GM21576 (cell line): ENCODE results near the gene PRKRA.
"Not testable (repeated sequence)": the region's sequence is repeated elsewhere in the genome, so short reads cannot be mapped to it uniquely, and the experiment has no call there.

Source experiments
- ATAC-seq: cut with Tn5 transposase; IDR thresholded peaks from one replicate; pipeline ENCODE4 v1.9.1; 2021; ENCODE audit warnings: mild to moderate bottlenecking, moderate library complexity; ENCODE audit not compliant: unreplicated experiment

Gene PRKRA

DNA sequence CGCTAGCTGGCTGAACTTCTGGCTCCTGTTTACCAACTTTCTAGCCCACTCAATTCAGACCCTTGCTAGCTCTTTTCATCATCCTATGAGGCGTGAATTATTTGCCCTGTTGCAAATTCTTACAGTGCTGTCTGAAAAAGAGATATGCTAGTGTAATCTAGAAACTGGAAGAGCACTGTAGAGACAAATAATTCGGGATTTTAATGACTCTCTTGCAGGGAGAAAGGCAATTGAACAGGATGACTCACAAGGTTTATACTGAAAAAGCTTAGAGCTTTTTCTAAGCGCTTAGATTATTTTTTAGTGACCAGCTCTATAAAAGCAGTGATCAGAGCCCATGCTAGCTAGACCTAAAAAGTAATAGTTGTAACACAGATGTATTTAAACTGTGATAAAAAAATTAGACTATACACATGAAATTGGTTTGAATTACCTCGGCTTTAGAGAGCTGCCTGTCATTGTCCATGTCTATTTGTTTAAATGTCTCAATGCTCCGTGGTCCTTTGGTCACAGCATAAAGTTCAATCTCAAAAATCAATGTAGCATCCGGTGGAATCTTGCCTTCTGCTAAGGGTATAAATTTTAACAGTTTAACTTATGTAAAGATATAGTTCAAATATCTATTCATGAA lies 18.4 kb upstream of the PRKRA start:
- no peak for ATAC-seq

DNA sequence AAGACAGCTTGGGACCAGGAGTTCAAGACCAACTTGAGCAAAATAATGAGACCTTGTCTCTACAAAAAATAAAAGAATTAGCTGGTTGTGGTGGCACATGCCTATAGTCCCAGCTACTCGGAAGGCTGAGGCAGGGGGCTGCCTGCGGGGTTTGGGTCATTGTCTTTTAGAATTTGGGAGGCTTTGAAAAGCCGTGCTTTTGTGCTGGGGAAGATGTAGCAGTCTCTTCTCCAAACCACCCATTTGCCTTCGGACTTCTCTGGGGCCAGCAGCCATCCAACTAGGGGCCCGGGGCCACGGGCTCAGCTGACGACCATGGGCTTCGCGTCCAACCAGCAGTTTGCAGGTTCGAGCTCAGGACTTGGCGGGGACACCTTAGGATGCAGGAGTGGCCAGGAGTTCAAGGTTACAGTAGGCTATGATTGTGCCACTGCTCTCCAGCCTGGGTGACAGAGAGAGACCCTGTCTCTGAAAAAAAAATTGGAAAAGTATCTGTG lies 6.5 kb upstream of the PRKRA start:
- no peak for ATAC-seq

DNA sequence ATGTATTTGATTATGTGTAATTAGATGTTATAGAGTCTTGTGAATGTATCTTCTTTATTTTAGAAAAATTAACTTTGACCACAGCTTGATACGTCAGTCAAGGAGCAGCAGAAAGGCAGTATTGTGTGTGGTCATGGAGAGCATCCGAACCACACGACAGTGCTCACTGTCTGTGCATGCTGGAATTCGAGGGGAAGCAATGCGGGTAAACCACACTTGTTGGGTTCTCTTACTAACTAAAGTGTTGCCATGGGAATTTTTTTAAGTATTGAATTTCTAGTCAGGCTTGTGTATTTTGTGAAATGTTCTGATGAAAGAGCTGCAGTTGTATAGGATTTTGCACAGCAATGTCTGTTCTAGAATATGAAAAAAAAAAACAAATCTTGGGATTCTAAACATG lies 5.0 kb upstream of the PRKRA start:
- no peak for ATAC-seq

DNA sequence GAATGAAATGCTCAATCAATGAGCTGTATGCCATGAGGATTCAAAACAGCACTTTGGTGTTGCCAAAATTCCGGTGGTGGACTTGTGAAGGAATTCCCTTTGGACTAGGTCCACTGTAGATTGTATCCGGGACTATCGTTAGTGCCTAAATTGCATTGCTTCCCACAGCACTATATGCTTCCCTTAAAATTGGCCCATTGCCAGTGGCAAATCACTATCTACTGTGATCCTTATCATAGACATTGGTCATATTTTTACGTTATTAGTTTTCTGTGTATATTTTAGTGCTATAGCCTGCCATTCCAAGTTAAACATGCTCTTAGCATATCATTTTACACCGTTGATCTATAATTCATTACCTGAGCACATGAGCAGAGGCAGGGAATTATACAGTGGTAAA lies 1.9 kb upstream of the PRKRA start:
- no peak for ATAC-seq

DNA sequence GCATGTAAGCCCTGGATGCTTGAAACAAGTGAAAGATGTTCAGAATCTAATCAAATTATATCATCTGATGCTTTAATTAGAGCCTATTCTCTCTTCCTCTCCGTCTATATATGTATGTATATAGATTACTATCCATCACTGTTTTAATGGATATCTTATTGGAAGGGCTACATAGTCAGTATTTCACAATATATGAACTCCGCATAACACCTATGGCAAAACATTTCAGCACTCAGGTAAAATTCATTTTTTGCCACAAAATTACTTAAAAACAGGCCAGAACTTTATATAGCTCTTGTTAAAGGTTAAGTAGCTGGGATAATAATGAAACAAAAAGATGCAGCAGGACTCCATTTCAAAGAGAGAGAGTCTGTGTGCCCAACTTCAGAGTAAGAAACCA lies 1.4 kb upstream of the PRKRA start:
- ATAC-seq, result no peak

DNA sequence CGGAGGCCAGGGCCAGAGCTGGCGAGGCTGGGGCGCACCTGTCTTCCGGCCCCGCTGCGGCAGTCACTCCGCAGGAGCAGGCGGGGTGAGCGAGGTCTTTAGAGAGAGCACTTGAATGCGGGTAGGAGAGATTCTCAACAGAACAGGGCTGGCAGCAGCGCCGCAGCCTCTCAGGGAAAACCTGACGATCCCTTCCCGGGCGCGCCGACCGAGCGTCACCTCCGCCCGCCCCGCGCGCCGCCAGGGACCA lies 526 bp downstream of the PRKRA start:
- peak; percentile 38 for ATAC-seq

DNA sequence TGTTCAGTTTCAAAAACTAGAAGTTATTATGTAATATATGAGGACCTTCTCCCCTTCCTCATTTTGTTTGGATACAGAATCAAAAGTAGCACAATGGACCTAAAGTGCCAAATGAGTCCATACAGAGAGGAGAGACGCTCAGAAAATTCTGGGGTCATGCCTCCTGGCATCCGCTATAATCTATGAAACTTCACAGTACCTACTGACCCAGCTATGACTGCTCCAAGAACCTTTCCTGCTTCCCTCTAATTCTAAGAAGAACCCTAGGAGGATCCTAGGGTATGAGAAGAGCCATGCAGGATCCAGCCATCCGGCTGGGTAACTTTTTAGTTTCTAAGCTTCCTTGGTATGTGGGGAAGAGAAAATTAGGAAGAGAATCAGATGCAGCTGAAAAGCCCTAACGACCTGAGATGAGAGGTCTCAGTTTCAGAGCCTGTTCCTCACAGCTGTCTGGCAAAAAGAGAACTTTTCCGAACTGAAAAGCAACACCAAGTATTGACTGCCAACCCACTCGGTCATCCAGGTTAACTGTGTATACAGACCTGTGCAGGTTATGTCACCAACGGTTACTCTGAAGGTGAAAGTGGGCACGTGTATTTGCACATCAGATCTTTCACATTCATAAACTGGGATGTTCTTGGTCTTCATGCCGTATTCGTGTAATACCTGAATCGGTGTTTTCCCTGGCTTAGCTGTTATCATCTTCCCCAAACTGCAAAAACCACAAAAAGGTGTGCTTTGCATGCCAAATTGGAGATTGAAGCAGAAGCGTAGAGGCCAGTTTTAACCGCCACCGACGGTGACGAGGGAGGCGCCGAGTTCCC lies 1.1 kb downstream of the PRKRA start:
- ATAC-seq, result peak; percentile 7

DNA sequence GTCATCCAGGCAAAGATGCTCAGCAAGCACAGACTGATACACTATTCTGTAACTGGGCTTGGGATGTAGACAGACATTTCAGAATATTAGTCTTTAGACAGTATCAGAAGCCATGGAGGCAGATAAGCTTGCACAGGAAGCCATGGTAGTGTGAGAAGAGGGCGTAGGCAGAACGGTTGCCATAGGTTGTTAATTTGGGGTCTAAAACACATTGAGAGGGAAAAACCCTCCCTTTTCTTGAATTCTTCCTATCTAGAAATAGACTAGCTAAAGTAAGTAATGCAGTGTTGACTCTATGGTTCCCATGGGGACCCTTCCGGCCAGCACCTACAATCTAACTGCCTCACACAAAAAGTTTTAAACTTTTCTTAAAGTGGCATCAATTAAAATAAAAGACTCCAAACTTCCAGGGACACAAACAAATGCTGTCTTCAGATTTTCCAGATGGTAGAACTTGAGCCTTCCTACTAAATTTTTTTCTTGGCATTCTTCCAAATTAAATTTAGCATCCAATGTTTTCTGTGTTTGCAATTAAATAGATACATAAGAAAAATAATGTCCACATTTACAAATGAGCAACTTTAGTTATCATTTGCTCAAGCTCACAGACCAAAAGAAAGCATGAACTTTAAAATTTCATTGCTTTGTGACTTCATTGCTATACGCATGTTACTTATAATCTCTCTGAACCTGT lies 1.9 kb downstream of the PRKRA start:
- no peak for ATAC-seq

DNA sequence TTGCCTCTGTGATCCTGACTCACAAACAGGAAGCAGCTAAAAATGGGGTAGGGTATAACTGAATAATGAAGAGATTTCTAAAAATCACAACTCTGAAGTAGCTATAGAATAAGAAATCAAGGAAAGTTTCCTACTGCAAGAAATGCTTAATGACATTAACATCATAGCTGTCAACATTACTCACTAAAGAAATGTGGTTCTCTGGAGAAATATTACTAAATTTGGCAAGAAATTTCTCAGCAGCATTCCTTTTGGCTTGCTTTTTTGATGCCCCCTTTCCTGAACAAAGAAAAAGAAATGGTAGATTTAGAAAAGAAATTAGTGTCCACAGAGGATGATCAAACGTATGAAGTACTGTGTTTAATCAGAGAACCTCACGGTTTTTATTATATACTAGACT lies 9.5 kb downstream of the PRKRA start:
- ATAC-seq, result no peak

DNA sequence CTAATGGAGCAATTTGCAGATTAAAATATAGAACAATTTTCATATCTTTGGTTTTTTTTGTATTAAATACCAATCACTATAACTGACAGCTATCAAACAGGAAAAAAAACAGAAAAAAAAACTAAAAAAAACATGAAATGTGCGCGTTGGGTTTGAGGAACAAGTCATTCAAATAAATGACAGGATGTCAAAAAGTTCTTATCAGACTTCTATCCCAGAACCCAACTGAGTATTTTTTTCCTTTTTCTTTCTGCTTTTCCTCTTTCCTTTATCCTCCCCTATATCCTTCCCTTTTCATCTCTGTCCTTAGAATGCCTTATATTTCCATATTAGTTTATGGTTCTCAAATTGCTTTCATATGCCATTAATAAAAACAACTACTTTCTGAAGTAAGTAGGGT lies 14.3 kb downstream of the PRKRA start:
- no peak for ATAC-seq

DNA sequence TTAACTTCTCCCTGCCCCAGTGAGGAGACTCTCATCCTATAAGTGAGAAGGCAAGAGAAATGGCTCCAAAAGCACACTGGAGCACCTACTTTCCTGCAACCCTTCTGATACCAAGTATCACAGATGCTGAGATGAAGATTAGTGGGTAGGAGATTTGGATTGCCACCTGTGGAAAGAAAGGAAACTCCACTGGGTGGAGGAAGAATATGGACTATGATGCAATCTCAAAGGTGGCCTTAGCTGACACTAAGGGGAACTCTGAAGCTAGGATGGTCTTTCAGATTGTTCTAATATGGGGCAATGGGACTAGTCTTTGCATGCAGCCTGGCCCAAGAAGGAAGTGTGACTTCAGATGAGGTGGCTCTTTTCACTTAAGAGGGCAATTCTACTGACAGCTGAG lies 21.6 kb downstream of the PRKRA start:
- ATAC-seq, result no peak

DNA sequence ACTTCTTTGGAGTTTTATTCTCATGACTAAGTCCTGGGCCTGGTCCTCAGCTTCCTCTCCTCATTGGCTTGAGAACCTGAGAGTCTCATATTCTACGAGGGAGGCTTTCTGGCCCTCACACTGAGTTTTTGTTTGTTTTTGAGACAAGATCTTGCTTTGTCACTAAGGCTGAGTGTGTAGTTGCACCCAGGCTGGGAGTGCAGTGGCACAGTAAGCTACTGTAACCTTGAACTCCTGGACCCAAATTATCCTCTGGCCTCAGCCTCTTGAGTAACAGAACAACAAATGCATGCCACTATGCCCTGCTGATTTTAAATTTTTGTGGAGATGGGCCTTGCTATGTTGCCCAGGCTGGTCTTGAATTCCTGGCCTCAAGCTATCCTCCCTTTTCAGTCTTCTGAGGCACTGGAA lies 22.6 kb downstream of the PRKRA start:
- ATAC-seq, result no peak

DNA sequence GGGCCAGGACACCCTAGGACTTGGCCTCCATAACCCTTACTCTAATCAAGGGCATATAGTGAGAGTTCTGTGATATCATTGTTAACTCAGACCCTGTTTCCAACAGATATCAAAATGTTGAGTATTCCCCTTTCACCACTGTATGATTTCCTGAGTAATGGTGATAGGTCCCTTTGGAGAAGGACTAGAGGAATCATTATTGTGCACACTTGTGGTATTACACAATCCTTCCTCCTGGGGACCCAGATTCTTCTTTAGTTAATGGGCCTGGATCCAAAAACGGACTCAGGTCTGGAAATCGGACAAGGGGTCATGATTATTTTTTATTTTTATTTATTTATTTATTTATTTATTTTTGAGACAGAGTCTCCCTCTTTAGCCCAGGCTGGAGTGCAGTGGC lies 23.5 kb downstream of the PRKRA start:
- ATAC-seq, result no peak

DNA sequence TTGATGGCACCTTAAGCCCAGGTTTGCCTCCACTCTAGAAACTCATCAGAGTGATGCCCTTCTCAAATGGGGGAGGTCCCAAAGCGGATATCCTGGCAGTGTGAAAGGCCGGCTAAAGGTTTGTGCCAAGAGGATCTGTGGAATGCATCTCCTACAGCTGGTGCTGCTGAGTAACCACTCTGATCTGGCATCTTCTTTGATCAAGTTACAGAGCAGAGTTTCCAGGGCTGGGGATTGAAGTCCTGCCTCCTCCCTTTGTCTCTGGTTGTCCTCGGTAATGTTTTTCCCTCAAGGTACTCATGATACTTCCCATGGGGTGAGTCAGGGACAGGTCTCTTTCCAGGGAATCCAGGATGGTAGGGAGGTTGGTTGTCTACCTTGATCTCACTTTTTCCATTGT lies 24.6 kb downstream of the PRKRA start:
- ATAC-seq, result no peak

DNA sequence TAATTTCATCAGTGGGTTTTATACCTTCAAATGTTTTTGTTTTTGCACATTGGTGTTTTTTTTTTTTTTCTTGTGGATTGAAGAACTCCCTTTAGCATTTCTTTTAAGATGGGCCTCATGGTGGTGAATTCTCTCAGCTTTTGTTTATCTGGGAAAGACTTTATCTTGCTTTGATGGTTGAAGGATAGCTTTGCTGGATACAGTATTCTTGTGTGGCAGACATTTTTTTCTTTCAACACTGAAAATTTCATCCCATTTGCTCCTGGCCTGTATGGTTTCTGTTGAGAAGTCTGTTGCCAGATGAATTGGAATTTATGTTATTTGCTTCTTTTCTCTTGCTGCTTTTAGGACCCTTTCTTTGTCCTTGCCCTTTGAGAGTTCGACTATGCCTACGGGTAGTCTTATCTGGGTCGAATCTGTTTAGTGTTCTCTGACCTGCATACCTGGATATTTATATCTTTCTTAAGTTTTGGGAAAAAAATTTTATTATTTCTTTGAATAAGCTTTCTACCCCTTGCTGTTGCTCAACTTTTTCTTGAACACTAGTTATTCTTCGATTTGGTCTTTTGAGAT lies 25.6 kb downstream of the PRKRA start:
- ATAC-seq, result no peak

DNA sequence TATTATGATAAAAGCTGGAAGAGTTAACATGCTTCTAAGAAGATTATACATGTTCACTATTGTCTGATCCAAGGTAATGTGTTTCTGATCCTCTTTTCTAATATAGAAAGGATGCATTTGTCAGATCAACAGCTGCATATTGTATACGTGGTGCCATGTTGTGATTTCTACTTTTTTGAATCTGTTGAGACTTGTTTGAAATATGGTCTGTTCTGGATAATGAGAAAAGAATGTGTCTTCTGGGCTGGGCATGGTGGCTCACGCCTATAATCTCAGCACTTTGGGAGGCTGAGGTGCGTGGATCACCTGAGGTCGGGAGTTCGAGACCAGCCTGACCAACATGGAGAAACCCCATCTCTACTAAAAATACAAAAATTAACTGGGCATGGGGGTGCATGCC lies 27.2 kb downstream of the PRKRA start:
- ATAC-seq, result not testable (repeated sequence)

DNA sequence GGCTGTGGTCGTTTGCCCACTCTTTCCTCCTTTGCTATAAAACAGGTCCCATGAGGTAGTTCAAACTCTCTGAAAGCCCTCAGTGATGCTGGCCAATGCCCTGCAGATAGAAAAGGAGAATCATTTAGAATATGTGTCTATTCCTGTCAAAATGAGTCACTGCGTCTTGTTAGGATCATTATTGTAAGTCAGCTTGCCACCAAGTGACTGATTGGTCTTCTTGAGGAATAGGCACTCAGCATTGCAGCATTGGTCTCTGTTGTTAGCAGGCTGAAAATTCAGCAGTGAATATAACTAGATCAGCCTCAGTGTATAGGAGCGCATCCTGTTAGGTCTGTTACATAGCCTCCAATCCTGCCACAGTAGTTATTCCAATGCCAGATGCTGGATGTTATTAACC lies 28.9 kb downstream of the PRKRA start:
- no peak for ATAC-seq

DNA sequence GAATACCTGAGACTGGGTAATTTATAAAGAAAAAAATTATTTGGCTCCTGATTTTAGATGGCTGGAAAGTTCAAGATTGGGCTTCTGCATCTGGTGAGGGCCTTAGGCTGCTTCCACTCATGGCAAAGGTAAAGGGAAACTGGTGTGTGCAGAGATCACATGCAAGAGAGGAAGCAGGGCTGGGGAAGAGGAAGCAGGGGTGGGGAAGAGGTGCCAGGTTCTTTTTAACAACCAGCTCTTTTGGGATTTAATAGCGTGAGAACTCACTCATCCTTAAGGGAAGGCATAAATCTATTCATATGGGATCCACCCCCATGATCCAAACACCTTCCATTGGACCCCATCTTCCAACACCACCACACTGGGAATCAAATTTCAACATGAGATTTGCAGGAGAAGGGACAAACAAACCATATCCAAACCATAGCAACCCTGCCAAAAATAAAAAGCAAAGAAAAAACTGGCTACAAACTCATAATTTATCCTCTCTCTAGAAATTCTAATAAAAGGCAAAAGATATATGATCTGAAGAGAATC lies 30.4 kb downstream of the PRKRA start:
- no peak for ATAC-seq

DNA sequence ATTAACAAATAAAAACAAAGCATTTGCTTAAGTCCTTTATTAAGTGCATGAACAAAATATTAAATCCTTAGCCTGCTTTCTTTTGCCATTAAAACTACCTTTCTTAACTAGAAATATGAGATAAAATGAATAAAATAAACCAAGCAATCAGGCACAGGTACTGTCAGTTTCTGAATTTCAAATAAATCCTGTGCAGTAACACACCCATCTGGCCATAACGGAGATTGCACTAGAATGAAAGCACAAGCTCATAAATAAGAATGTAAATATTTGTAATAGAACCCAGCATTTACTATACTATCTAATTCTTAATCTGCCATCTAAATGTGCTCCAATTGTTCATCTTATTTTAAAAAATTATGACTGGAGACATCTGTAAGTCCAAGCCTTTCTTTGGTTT lies 31.9 kb downstream of the PRKRA start:
- ATAC-seq, result no peak

DNA sequence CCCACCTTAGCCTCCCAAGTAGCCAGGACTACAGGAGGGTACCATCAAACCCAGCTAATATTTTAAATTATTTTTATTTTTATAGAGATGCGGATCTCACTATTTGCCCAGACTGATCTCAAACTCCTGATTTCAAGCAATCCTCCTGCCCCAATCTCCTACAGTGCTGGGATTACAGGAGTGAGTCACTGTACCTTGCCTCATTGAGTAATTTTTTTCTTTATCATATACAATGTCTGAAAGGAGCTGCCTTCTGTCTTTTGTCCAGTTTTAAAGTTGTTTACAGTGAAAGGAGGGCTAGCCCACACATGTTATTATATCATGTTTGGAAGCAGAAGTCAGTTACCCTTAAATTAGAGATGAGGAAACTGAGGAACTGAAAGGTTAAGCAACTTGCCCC lies 32.5 kb downstream of the PRKRA start:
- ATAC-seq, result no peak

DNA sequence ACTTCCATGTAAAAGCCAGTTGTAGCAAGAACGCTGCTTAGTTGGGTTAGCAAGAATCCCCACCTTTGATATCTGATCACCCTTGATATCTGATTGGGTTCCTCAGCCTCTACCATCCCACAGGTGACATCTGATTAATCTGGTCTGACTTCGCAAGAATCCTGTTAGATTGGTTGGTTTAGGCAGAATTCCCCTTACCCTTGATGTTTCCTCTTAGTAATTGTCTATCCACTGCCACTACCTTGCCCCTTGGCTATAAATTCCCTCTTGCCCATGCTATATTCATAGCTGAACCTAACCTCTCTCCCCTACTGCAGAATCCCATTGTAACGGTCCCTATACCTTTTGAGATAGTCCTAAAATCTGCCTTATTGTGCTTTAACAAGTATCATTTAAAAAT lies 33.1 kb downstream of the PRKRA start:
- no peak for ATAC-seq

DNA sequence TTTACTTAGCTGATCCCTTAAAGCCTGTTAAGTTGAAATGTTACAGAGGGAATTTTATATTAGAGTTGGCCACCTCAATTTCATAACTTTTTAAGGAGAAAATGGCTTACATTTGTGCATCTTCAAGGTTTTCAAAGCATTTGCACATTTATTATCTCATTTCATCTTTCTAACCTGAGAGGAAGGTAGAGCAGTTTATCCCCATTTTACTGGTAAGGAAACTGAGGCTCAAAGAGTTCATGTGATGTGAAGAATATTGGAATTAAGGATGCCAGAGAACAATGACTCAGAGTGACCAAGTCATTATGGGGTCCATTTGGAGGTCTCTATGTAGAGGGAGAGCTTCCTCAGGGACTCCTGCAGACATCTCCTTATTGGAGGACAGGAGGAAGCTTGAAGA lies 35.0 kb downstream of the PRKRA start:
- ATAC-seq, result no peak
